ENCODE measurements around the gene ZNF562.

Gene ZNF562

GRCh38 chr19:9711815-9712214 is 36.9 kb upstream of the ZNF562 start:
- Histone ChIP-seq H4K91ac (ENCODE audit: low read depth, low read length, poor library complexity) (no peak overlapping the region), H3K4ac (ENCODE audit: low read length) (no peak overlapping the region), H3K14ac (ENCODE audit: low read length) (no peak overlapping the region), H4K8ac (ENCODE audit: low read depth, low read length) (no peak overlapping the region), H2AK5ac (ENCODE audit: low read depth, low read length) (no peak overlapping the region), H2BK15ac (ENCODE audit: low read length) (no peak overlapping the region), H2BK12ac (ENCODE audit: low read length) (no peak overlapping the region), H3K27ac (replicated peaks; ENCODE audit: low read length) (no peak overlapping the region), H3K4me2 (ENCODE audit: insufficient read depth, low read length, poor library complexity, severe bottlenecking) (no peak overlapping the region), H3K9me3 (replicated peaks in 1 of 2; ENCODE audit: control insufficient read depth in 2 of 2, insufficient read depth in 1 of 2, low read depth in 1 of 2, low read length in 2 of 2) (peaks cover 3 to 7% of the 10 kb centered on the region in 2 donors), H3K27me3 (ENCODE audit: control insufficient read depth in 3 of 3, insufficient read depth in 3 of 3, low read depth in 1 of 3, low read length in 3 of 3) (no peaks in the 10 kb centered on the region), H3K9ac (ENCODE audit: low read depth, low read length, poor library complexity) (no peak overlapping the region), H3K4me1 (ENCODE audit: control insufficient read depth in 2 of 2, insufficient read depth in 1 of 2, low read depth in 1 of 2, low read length in 2 of 2) (no peaks in the 10 kb centered on the region), H3K79me1 (ENCODE audit: low read depth, low read length) (no peaks in the 10 kb centered on the region), H3K36me3 (replicated peaks in 1 of 2; ENCODE audit: control insufficient read depth in 2 of 2, insufficient read depth in 2 of 2, low read length in 2 of 2) (no peaks in the 10 kb centered on the region), H2BK120ac (ENCODE audit: low read depth, low read length) (no peak overlapping the region), H2BK5ac (ENCODE audit: low read length) (no peak overlapping the region), H2AFZ (ENCODE audit: low read length) (no peak overlapping the region), H3K18ac (ENCODE audit: low read length) (no peak overlapping the region), H3K23ac (ENCODE audit: low read depth, low read length, poor library complexity) (no peak overlapping the region), H3K4me3 (ENCODE audit: low read length in 2 of 2) (no peak overlapping the region)
- no peak for DNase-seq (ENCODE audit: low spot score)
- WGBS, 2 donors (ENCODE audit: extremely low coverage in 2 of 2, insufficient read length in 2 of 2, insufficient replicate concordance in 1 of 2), result no CpG with 5 or more reads among the region's 3 CpGs

GRCh38 chr19:9709305-9709704 is 34.4 kb upstream of the ZNF562 start:
- no peak overlapping the region for H2BK12ac ChIP-seq (ENCODE audit: low read length)
- H3K4me3 ChIP-seq (ENCODE audit: low read length in 2 of 2), result no peak overlapping the region
- H3K4me2 ChIP-seq (ENCODE audit: insufficient read depth, low read length, poor library complexity, severe bottlenecking), result no peak overlapping the region
- H3K14ac ChIP-seq (ENCODE audit: low read length), result no peak overlapping the region
- no peak overlapping the region for H3K18ac ChIP-seq (ENCODE audit: low read length)
- H3K36me3 ChIP-seq (replicated peaks in 1 of 2; ENCODE audit: control insufficient read depth in 2 of 2, insufficient read depth in 2 of 2, low read length in 2 of 2), result no peaks in the 10 kb centered on the region
- H4K8ac ChIP-seq (ENCODE audit: low read depth, low read length), result no peak overlapping the region
- no peak overlapping the region for H2BK15ac ChIP-seq (ENCODE audit: low read length)
- WGBS, 2 donors (ENCODE audit: extremely low coverage in 2 of 2, insufficient read length in 2 of 2, insufficient replicate concordance in 1 of 2), result no CpG with 5 or more reads among the region's 1 CpG
- H3K4ac ChIP-seq (ENCODE audit: low read length), result no peak overlapping the region
- no peak overlapping the region for H2BK5ac ChIP-seq (ENCODE audit: low read length)
- no peak overlapping the region for H2AFZ ChIP-seq (ENCODE audit: low read length)
- H3K79me1 ChIP-seq (ENCODE audit: low read depth, low read length), result no peaks in the 10 kb centered on the region
- no peak overlapping the region for H2BK120ac ChIP-seq (ENCODE audit: low read depth, low read length)
- no peak overlapping the region for H3K27ac ChIP-seq (replicated peaks; ENCODE audit: low read length)
- no peak for DNase-seq (ENCODE audit: low spot score)
- H4K91ac ChIP-seq (ENCODE audit: low read depth, low read length, poor library complexity), result no peak overlapping the region
- H3K23ac ChIP-seq (ENCODE audit: low read depth, low read length, poor library complexity), result no peak overlapping the region
- no peak overlapping the region for H3K9ac ChIP-seq (ENCODE audit: low read depth, low read length, poor library complexity)
- H3K4me1 ChIP-seq (ENCODE audit: control insufficient read depth in 2 of 2, insufficient read depth in 1 of 2, low read depth in 1 of 2, low read length in 2 of 2), result no peaks in the 10 kb centered on the region
- H3K9me3 ChIP-seq (replicated peaks in 1 of 2; ENCODE audit: control insufficient read depth in 2 of 2, insufficient read depth in 1 of 2, low read depth in 1 of 2, low read length in 2 of 2), result peaks cover 3 to 7% of the 10 kb centered on the region in 2 donors
- no peak overlapping the region for H2AK5ac ChIP-seq (ENCODE audit: low read depth, low read length)
- H3K27me3 ChIP-seq (ENCODE audit: control insufficient read depth in 3 of 3, insufficient read depth in 3 of 3, low read depth in 1 of 3, low read length in 3 of 3), result no peaks in the 10 kb centered on the region

GRCh38 chr19:9705836-9706235 is 30.9 kb upstream of the ZNF562 start:
- Histone ChIP-seq H3K14ac (ENCODE audit: low read length) (no peak overlapping the region), H3K27me3 (ENCODE audit: control insufficient read depth in 3 of 3, insufficient read depth in 3 of 3, low read depth in 1 of 3, low read length in 3 of 3) (no peaks in the 10 kb centered on the region), H3K18ac (ENCODE audit: low read length) (no peak overlapping the region), H3K79me1 (ENCODE audit: low read depth, low read length) (no peaks in the 10 kb centered on the region), H3K9ac (ENCODE audit: low read depth, low read length, poor library complexity) (no peak overlapping the region), H3K4me2 (ENCODE audit: insufficient read depth, low read length, poor library complexity, severe bottlenecking) (no peak overlapping the region), H2BK5ac (ENCODE audit: low read length) (no peak overlapping the region), H3K23ac (ENCODE audit: low read depth, low read length, poor library complexity) (no peak overlapping the region), H3K9me3 (replicated peaks in 1 of 2; ENCODE audit: control insufficient read depth in 2 of 2, insufficient read depth in 1 of 2, low read depth in 1 of 2, low read length in 2 of 2) (peaks cover 0 to 7% of the 10 kb centered on the region in 2 donors), H4K91ac (ENCODE audit: low read depth, low read length, poor library complexity) (no peak overlapping the region), H3K27ac (replicated peaks; ENCODE audit: low read length) (no peak overlapping the region), H3K4me1 (ENCODE audit: control insufficient read depth in 2 of 2, insufficient read depth in 1 of 2, low read depth in 1 of 2, low read length in 2 of 2) (no peaks in the 10 kb centered on the region), H2BK15ac (ENCODE audit: low read length) (no peak overlapping the region), H2AFZ (ENCODE audit: low read length) (no peak overlapping the region), H2BK120ac (ENCODE audit: low read depth, low read length) (no peak overlapping the region), H2AK5ac (ENCODE audit: low read depth, low read length) (no peak overlapping the region), H2BK12ac (ENCODE audit: low read length) (no peak overlapping the region), H3K4me3 (ENCODE audit: low read length in 2 of 2) (no peak overlapping the region), H3K36me3 (replicated peaks in 1 of 2; ENCODE audit: control insufficient read depth in 2 of 2, insufficient read depth in 2 of 2, low read length in 2 of 2) (no peaks in the 10 kb centered on the region), H3K4ac (ENCODE audit: low read length) (no peak overlapping the region), H4K8ac (ENCODE audit: low read depth, low read length) (no peak overlapping the region)
- WGBS, 2 donors (ENCODE audit: extremely low coverage in 2 of 2, insufficient read length in 2 of 2, insufficient replicate concordance in 1 of 2), result no CpG with 5 or more reads among the region's 6 CpGs
- no peak for DNase-seq (ENCODE audit: low spot score)

DNA sequence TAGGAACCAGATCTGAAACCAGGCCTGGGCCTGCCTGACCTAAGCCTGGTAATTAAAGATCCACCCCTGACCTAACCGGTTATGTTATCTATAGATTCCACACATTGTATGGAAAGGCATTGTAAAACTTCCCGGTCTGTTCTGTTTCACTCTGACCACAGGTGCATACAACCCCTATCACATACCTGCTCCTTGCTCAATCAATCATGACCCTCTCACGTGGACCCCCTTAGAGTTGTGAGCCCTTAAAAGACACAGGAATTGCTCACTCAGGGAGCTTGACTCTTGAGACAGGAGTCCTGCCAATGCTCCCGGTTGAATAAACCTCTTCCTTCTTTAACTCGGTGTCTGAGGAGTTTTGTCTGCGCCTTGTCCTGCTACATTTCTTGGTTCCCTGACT is 27.3 kb upstream of the ZNF562 start:
- Histone ChIP-seq H3K18ac (ENCODE audit: low read length) (no peak overlapping the region), H3K4me2 (ENCODE audit: insufficient read depth, low read length, poor library complexity, severe bottlenecking) (no peak overlapping the region), H3K14ac (ENCODE audit: low read length) (no peak overlapping the region), H3K9me3 (replicated peaks in 1 of 2; ENCODE audit: control insufficient read depth in 2 of 2, insufficient read depth in 1 of 2, low read depth in 1 of 2, low read length in 2 of 2) (no peaks in the 10 kb centered on the region), H3K36me3 (replicated peaks in 1 of 2; ENCODE audit: control insufficient read depth in 2 of 2, insufficient read depth in 2 of 2, low read length in 2 of 2) (no peaks in the 10 kb centered on the region), H2BK5ac (ENCODE audit: low read length) (no peak overlapping the region), H4K91ac (ENCODE audit: low read depth, low read length, poor library complexity) (no peak overlapping the region), H2BK120ac (ENCODE audit: low read depth, low read length) (no peak overlapping the region), H3K4me1 (ENCODE audit: control insufficient read depth in 2 of 2, insufficient read depth in 1 of 2, low read depth in 1 of 2, low read length in 2 of 2) (no peaks in the 10 kb centered on the region), H2AFZ (ENCODE audit: low read length) (no peak overlapping the region), H3K23ac (ENCODE audit: low read depth, low read length, poor library complexity) (no peak overlapping the region), H3K4me3 (ENCODE audit: low read length in 2 of 2) (no peak overlapping the region), H2BK15ac (ENCODE audit: low read length) (no peak overlapping the region), H3K4ac (ENCODE audit: low read length) (no peak overlapping the region), H3K79me1 (ENCODE audit: low read depth, low read length) (no peaks in the 10 kb centered on the region), H2BK12ac (ENCODE audit: low read length) (no peak overlapping the region), H3K27ac (replicated peaks; ENCODE audit: low read length) (no peak overlapping the region), H4K8ac (ENCODE audit: low read depth, low read length) (no peak overlapping the region), H2AK5ac (ENCODE audit: low read depth, low read length) (no peak overlapping the region), H3K9ac (ENCODE audit: low read depth, low read length, poor library complexity) (no peak overlapping the region), H3K27me3 (ENCODE audit: control insufficient read depth in 3 of 3, insufficient read depth in 3 of 3, low read depth in 1 of 3, low read length in 3 of 3) (no peaks in the 10 kb centered on the region)
- WGBS, 2 donors (ENCODE audit: extremely low coverage in 2 of 2, insufficient read length in 2 of 2, insufficient replicate concordance in 1 of 2), result no CpG with 5 or more reads among the region's 6 CpGs
- no peak for DNase-seq (ENCODE audit: low spot score)

Measured in neuronal stem cell (in vitro differentiated cells).